Stimulated activated CD4-positive, alpha-beta T cell treated with anti-CD3 and anti-CD28 coated beads, Interleukin-12 subunit alpha, Interleukin-12 subunit beta, amount 100 ng/mL, for 4 hours (primary cell): ENCODE measurements around the gene UPK3A.
A peak's percentile ranks its signal among the peaks of the same experiment; 100 is the strongest.
"Not testable (repeated sequence)": the region's sequence is repeated elsewhere in the genome, so short reads cannot be mapped to it uniquely, and the experiment has no call there.

Experiments used
- DNase-seq: peaks from one replicate; pipeline ENCODE4 v3.0.0-alpha.2; 2020

UPK3A gene

GRCh38 chr22:45310331-45310976 is 25.7 kb downstream of the UPK3A start:
- no peak for DNase-seq

GRCh38 chr22:45310977-45311531 is 26.3 kb downstream of the UPK3A start:
- no peak for DNase-seq

- no peak for DNase-seq
These were observed 27.7 kb downstream of the UPK3A start for GRCh38 chr22:45312415-45312814.

DNA sequence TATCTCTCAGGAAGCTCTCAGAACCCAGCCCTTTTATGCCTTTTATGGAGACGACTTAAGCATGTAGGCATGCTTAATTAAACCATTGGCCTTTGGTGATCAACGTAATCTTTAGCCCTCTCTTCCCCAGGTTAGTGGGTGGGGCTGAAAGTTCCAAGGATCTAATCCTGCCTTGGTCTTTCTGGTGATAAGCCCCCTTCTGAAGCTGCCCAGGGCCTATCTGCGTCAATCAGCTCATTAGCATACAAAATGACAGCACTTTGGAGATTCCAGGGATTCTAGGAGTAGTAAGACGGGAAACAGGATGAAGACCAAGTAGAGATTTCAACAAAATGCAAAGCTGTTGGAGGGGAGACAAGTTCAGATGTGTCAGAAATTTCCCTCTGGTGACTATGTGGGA is 28.1 kb downstream of the UPK3A start:
- no peak for DNase-seq

GRCh38 chr22:45314054-45314721 is 29.4 kb downstream of the UPK3A start:
- no peak for DNase-seq

- no peak for DNase-seq
These were observed 30.0 kb downstream of the UPK3A start for GRCh38 chr22:45314786-45315185.

DNA sequence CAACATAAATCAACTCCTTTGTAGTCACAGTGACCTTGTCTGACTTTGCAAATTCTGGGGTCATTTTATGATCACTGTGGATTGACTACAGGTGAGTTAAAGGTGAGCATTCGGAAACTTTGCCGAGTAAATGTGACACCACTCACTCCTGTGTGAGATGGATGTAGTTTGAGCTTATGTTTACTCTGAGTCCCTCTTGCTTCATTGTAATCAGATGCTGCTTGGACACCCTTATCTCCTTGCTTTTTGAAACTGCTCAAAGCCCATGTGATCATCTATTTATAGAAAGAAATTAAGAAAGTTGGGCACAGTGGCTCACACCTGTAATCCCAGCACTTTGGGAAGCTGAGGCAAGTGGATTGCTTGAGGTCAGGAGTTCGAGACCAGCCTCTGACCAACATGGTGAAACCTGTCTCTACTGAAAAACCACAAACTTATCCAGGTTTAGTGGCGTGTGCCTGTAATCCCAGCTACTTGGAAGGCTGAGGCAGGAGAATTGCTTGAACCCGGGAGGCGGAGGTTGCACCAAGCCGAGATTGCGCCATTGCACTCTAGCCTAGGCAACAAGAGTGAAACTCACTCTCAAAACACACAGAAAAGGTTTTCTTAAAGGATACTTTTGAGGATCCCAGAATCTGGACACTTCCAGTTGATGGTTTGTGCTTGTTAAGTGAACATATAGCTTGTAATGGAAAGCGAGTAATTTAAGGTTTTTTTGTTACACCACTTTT is 32.2 kb downstream of the UPK3A start:
- no peak for DNase-seq

DNA sequence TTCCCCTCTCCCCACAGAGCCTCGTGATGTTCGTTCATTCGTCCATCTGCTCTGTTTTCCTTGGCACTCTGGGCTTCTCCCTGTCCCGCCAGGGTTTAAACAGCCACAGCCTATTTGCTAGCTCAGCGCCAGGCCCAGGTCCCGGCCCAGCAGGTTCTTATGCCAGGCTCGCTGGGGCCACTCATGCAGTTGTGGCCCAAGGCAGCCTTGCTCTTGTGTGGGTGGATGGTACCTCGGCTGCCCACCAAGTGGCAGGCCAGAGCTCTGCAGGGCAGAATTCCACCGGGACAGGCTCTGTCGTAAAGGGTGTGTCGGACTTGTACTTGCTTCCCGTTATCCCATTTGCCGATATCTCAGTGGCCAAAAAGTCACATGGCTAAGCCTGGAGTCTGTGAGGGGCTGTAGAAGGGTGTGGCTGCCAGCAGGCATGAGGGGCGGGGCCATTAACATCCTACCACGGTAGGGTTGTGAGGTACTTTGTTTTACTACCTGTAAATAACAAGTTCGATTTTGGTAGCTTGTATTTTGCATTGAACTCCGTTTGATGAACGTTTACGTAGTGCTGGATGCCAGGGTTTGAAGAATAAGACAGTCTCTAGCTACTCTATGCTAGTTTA is 32.9 kb downstream of the UPK3A start:
- no peak for DNase-seq

DNA sequence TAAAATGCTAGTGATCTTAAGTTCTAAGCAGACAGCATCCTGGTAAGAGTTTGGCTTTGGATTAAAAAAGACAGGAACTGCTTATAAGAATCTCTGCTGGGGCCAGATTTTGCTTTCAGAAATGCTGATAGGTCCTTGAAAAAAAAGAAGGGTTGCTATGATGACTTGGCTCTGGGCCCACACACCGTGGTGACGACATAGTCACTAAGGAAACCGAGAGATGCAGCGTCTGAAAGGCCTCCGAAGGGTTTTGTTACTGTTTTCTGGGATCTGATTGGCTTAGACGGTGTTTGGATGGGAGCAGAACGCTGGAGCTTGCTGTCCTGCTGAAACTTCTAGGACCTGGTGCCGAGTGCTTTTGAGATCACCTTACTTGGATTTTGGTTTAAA is 33.4 kb downstream of the UPK3A start:
- peak; percentile 74 for DNase-seq

DNA sequence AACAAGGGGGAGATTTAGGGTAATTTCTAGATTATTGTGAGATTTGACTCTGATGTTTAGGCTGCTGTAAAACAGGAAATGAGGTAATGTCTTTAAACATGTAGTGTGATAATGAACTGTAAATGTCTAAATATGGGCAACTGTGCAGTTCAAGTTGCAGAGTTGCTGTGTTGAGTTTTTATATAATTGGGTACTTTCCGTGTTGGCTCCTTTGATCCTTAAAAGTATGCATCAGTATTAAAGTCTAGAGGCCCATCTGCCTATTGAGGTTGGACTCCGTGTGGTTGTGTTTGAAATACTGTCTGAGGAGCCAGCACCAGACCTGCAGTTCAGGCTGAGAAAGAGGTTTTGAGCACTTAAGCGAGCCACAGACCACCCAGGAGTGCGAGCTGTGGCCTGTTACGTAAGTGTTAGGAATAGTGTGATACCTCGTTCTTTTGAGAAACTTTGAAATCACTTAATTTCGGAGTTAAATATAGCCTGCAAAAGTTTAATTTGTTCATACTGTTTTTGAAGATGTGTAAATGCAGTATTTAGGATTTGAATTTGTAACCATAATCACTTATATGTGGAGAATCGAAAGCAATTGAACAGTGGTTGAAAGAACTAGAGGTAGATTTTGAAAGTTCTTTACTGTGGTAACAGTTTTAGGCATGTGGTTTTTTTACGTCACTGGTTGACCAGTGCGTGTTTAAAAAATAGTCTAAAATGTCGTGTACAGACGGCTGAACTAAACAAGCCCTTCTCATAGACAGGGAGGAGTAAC is 34.0 kb downstream of the UPK3A start:
- DNase-seq: no peak

DNA sequence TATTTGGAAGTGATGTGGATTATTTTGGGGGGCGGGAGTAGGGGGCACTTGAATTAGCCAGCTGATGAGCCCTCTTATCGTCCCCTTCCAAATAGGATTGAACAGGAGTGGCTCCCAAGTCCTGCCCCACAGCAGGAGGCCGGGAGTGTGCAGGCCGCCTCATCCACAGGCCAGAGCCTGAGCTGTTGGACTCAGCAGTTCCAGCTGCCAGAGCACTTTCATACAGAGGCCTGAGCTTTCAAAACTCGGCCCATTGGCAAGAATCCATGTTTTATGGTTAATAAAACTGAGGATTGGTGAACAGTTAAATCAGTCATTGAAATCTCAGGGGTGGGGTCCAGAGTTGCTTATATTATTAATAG is 34.6 kb downstream of the UPK3A start:
- DNase-seq: no peak

DNA sequence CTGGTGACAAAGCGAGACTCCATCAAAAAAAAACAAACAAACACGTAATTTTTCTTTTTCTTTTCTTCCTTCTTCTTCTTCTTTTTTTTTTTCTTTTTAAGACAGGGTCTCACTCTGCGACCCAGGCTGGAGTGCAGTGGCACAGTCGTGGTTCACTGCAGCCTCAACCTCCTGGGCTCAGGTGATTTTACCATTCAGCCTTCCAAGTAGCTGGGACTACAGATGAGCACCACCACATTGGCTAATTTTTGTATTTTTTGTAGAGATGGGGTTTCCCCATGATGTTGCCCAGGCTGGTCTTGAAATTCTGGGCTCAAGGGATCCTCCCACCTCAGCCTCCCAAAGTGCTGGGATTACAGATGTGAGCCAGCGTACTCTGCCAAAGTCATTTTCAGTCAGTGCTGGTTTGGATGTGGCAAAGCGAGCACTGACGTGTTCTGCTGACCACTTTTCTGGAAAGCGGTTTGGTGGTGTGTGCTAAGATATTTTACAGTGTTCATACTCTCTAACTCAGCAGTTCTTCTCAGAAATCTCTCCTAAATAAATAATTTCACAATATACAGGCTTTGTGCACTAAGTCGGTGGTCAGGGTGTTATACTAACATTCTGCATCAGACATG is 35.7 kb downstream of the UPK3A start:
- DNase-seq: no peak

DNA sequence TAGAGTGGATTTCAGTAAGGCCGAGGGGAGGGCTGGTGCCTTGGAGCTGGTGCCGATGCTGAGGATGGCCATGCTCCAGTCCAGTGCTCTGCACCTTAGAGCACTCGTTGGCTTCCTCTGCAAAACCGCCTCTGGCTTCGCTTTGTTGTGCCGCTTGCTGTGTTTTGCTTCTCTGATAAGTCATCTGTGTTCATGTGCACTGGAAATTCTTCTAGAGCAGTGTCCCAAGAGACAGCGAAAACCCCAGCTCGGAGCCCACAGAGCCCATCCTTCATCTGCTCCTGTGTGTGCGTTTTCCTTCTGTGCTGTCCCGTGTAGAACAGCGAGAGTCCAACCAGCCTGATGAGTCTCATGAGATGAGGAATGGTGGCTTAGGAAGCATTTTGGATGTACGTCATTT is 37.1 kb downstream of the UPK3A start:
- no peak for DNase-seq

GRCh38 chr22:45322873-45323525 is 38.2 kb downstream of the UPK3A start:
- DNase-seq: no peak

GRCh38 chr22:45323695-45324094 is 38.9 kb downstream of the UPK3A start:
- no peak for DNase-seq

DNA sequence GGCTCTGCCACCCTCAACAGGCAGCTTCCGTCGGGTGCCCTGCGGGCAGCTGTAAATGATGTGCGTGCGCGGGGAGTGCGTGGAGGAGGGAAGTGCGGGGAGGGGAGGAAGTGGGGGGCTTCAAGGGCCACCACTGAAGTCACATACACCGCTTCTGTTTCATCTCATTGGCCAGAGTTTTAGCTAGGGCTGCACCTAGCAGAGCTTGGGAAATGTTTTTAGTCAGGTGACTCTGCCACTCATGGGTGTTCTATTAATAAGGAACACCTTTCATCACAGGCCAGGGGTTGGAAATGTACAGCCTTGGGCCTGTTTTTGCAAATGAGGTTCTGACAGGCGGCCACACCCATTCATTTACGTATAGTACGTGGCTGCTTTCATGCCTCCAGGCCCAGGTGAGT is 39.6 kb downstream of the UPK3A start:
- DNase-seq: no peak

DNA sequence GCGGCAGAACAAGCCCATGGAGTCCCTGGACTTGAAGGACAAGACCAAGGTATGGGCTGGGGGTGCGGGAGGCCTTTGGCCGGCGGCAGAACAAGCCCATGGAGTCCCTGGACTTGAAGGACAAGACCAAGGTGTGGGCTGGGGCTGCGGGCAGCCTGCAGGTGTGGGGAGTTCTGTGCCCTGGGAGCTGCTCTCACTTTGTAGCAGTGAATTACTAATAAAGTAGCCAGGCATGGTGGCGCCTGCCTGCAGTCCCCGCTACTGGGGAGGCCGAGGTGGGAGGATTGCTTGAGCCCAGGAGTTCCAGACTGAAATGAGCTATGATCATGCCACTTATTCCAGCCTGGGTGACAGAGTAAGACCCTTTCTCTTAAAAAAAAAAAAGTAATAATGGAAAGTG is 43.5 kb downstream of the UPK3A start:
- DNase-seq: not testable (repeated sequence)

GRCh38 chr22:45328822-45329529 is 44.2 kb downstream of the UPK3A start:
- DNase-seq: no peak

DNA sequence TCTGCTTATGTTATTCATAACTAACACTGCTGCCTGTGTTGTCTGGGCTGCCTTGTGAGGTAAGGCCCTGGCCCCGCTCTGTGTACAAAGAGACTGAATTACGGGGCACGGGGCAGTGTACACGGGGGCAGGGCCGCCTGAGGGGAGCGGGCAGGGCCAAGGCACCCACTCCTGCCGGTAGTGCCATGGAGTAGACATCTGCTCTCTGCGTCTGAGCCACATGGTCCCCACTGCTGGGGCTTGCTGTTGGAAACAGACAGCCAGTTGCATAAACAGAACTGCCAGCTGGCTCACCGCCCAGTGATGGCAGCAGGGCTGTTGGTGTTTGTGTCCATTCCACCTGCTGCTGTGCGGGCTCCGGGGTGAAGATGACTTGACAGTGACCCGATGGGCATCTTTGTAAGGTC is 44.8 kb downstream of the UPK3A start:
- DNase-seq: no peak

GRCh38 chr22:45330548-45330947 is 45.8 kb downstream of the UPK3A start:
- DNase-seq: no peak

DNA sequence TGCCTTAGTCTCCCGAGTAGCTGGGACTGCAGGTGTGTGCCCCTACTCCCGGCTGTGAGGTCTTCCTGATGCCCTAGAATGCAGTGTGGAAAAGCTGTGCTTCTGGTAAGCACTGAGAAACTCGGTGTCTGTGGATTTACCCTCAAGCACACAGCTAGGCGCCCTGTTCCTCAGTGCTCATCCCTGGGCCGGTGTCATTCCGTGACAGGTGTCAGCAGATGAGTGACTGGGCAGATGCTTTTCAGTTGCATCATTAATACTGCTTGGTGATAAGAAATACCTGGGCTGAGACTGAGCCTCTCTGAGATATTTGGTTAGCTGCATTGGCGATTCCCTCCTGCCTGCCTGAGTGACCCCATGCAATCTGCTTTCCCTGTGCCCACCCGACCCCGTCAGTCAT is 46.7 kb downstream of the UPK3A start:
- DNase-seq: no peak
